HCT116 (cell line): ENCODE measurements around the gene PLCB1. TPM values are rescaled to one million over a fixed set of nuclear protein-coding genes. Genes with fewer than 3 reads are reported as not detected.

Experiments
- ATAC-seq: fragments of 200-7000 bp; cut with Tn5 transposase; 2 replicates; pipeline ENCODE4 v1.9.1; 2020; ENCODE audit warnings: mild to moderate bottlenecking, moderate library complexity
- BruUV-seq: library from RNA; stranded (reverse); fragments of 400-500 nt; replicated peaks from 2 replicates; lab custom pipeline; 2021; lab: Mats Ljungman, UMichigan
- CTCF ChIA-PET: fragments of 300-600 bp; sonication (Branson Sonifier 250); formaldehyde crosslinking; loops from one replicate; lab custom pipeline; 2021; ENCODE audit warnings: antibody characterized with exemption; lab: Charles Lee
- POLR2A ChIA-PET: fragments of 300-600, 350-600 bp; sonication (Branson Sonifier 250); formaldehyde crosslinking; loops from one replicate; lab custom pipeline; 2021; ENCODE audit warnings: antibody characterized with exemption; lab: Charles Lee
- RAD21 ChIA-PET, 2 experiments: fragments of 300-600 bp; sonication (Branson Sonifier 250); formaldehyde crosslinking; loops; one replicate each; lab custom pipeline; 2023; ENCODE audit warnings: low total read pairs in 2 of 2; ENCODE audit not compliant: uncharacterized antibody in 2 of 2, unreplicated experiment in 2 of 2, low non-redundant PET in 1 of 2; lab: Charles Lee
- DNase-seq: peaks from one replicate; pipeline ENCODE4 v3.0.0-alpha.2; 2010; ENCODE audit warnings: low read depth, low spot score
- H2AFZ ChIP-seq: fragments of 200-600 bp; shearing (Covaris generic), sonication (generic); 2 replicates; pipeline ENCODE4 v1.6.1; 2017; ENCODE audit warnings: low read depth, mixed run types, mixed read lengths, antibody characterized with exemption, low read length; ENCODE audit not compliant: poor library complexity, severe bottlenecking
- H3K27ac ChIP-seq: 2 replicates; pipeline ENCODE4 v1.5.1; 2012; ENCODE audit warnings: low read depth, low read length
- H3K27me3 ChIP-seq: fragments of 200-600 bp; sonication (generic); 2 replicates; pipeline ENCODE4 v1.6.1; 2016; ENCODE audit warnings: mixed run types, low read length, mixed read lengths; ENCODE audit not compliant: insufficient read depth
- H3K36me3 ChIP-seq, 2 experiments: fragments of 200-500 bp in 1 of 2; fragments of 200-600 bp in 1 of 2; sonication (Bioruptor generic) in 1 of 2; sonication (generic) in 1 of 2; 2 replicates each; pipeline versions ENCODE4 v1.5.1 to v1.6.1; 2014 to 2016; ENCODE audit warnings: low read length in 2 of 2, inconsistent platforms in 1 of 2, mixed read lengths in 1 of 2, mixed run types in 1 of 2; ENCODE audit not compliant: insufficient read depth in 2 of 2, control insufficient read depth in 1 of 2
- H3K4me1 ChIP-seq, 2 experiments: fragments of 200-600 bp in 1 of 2; sonication (generic) in 1 of 2; 2 replicates each; pipeline versions ENCODE4 v1.5.1 to v1.6.1; 2012 to 2017; ENCODE audit warnings: low read length in 2 of 2, inconsistent platforms in 1 of 2, mild to moderate bottlenecking in 1 of 2, mixed read lengths in 1 of 2, mixed run types in 1 of 2, moderate library complexity in 1 of 2; ENCODE audit not compliant: insufficient read depth in 2 of 2, control insufficient read depth in 1 of 2
- H3K4me2 ChIP-seq: fragments of 200-600 bp; sonication (generic); 2 replicates; pipeline ENCODE4 v1.6.1; 2017; ENCODE audit warnings: mixed run types, low read length, mixed read lengths
- H3K4me3 ChIP-seq, 2 experiments: fragments of 200-600 bp in 1 of 2; sonication (generic) in 1 of 2; replicated peaks in 1 of 2; 2 replicates each; pipeline ENCODE4 v1.5.1; 2011 to 2016; ENCODE audit warnings: low read length in 2 of 2, control low read depth in 1 of 2, low read depth in 1 of 2, mild to moderate bottlenecking in 1 of 2, mixed read lengths in 1 of 2, mixed run types in 1 of 2
- H3K79me2 ChIP-seq: fragments of 200-600 bp; sonication (generic); 2 replicates; pipeline ENCODE4 v1.6.1; 2017; ENCODE audit warnings: mild to moderate bottlenecking, mixed run types, low read length, moderate library complexity, mixed read lengths; ENCODE audit not compliant: insufficient read depth
- H3K9ac ChIP-seq: fragments of 200-600 bp; sonication (generic); 2 replicates; pipeline ENCODE4 v1.6.1; 2016; ENCODE audit warnings: low read length, mixed read lengths
- H3K9me2 ChIP-seq: fragments of 200-600 bp; sonication (generic), shearing (Covaris generic); 2 replicates; pipeline ENCODE4 v1.6.1; 2017; ENCODE audit warnings: mixed run types, mild to moderate bottlenecking, moderate library complexity; ENCODE audit not compliant: insufficient read depth
- H3K9me3 ChIP-seq, 2 experiments: fragments of 200-500 bp in 1 of 2; fragments of 200-600 bp in 1 of 2; sonication (Bioruptor generic) in 1 of 2; sonication (generic) in 1 of 2; 2 replicates each; pipeline ENCODE4 v1.6.1; 2014 to 2017; ENCODE audit warnings: low read length in 2 of 2, mixed read lengths in 2 of 2, inconsistent platforms in 1 of 2, low read depth in 1 of 2, mild to moderate bottlenecking in 1 of 2, mixed run types in 1 of 2, moderate library complexity in 1 of 2; ENCODE audit not compliant: control insufficient read depth in 1 of 2, insufficient read depth in 1 of 2
- H4K20me1 ChIP-seq: fragments of 200-600 bp; sonication (generic), shearing (Covaris generic); 2 replicates; pipeline ENCODE4 v1.6.1; 2017; ENCODE audit warnings: mixed run types, mild to moderate bottlenecking, moderate library complexity; ENCODE audit not compliant: insufficient read depth
- CBX3 ChIP-seq: IDR thresholded peaks from 2 replicates; pipeline ENCODE4 v1.6.1; 2012; ENCODE audit warnings: low read depth
- EGR1 ChIP-seq: IDR thresholded peaks from 2 replicates; pipeline ENCODE4 v1.6.1; 2012; ENCODE audit warnings: low read depth
- ELF1 ChIP-seq: IDR thresholded peaks from 2 replicates; pipeline ENCODE4 v1.6.1; 2012; ENCODE audit warnings: low read depth, borderline replicate concordance
- EZH2phosphoT487 ChIP-seq: fragments of 200-600 bp; IDR thresholded peaks from 2 replicates; pipeline ENCODE4 v1.6.1; 2018; ENCODE audit warnings: antibody characterized with exemption, borderline replicate concordance
- FOSL1 ChIP-seq: IDR thresholded peaks from 2 replicates; pipeline ENCODE4 v1.6.1; 2012; ENCODE audit warnings: low read depth
- POLR2A ChIP-seq: IDR thresholded peaks from 2 replicates; pipeline ENCODE4 v1.7.0; 2011; ENCODE audit warnings: borderline replicate concordance; ENCODE audit not compliant: insufficient read depth, insufficient read length; ENCODE audit errors: extremely low read depth
- RAD21 ChIP-seq: IDR thresholded peaks from 2 replicates; pipeline ENCODE4 v1.6.1; 2012; ENCODE audit warnings: low read depth, mild to moderate bottlenecking
- SIN3A ChIP-seq: IDR thresholded peaks from 2 replicates; pipeline ENCODE4 v1.6.1; 2012; ENCODE audit warnings: low read depth
- SP1 ChIP-seq: IDR thresholded peaks from 2 replicates; pipeline ENCODE4 v1.6.1; 2012; ENCODE audit warnings: low read depth
- SRF ChIP-seq: IDR thresholded peaks from 2 replicates; pipeline ENCODE4 v1.6.1; 2012; ENCODE audit warnings: low read depth
- TCF7L2 ChIP-seq: IDR thresholded peaks from 2 replicates; pipeline ENCODE4 v1.7.0; 2011; ENCODE audit warnings: borderline replicate concordance, inconsistent platforms; ENCODE audit not compliant: insufficient read depth, insufficient read length; ENCODE audit errors: extremely low read depth
- YY1 ChIP-seq: IDR thresholded peaks from 2 replicates; pipeline ENCODE4 v1.6.1; 2011; ENCODE audit warnings: low read length, low read depth, moderate library complexity, mild to moderate bottlenecking; ENCODE audit not compliant: insufficient replicate concordance; ENCODE audit errors: extremely low read depth
- ZFX ChIP-seq: fragments of 450-650 bp; IDR thresholded peaks from 2 replicates; pipeline ENCODE4 v1.6.1; 2017
- ZNF274 ChIP-seq: fragments of 200-500 bp; sonication (Bioruptor generic); IDR thresholded peaks from 2 replicates; pipeline ENCODE4 v1.6.1; 2014; ENCODE audit warnings: mild to moderate bottlenecking, low read depth, low read length, inconsistent platforms
- intact Hi-C: fragments of 100-400 bp; cut with micrococcal nuclease; formaldehyde crosslinking; loops from 2 replicates; pipeline ENCODE4 v1.10.0; 2022
- total RNA-seq: library from RNA; stranded (reverse); gene quantifications from one replicate; pipeline ENCODE4 v1.2.1, GENCODE V29; 2021; ENCODE audit not compliant: unreplicated experiment
- TF ChIP-seq, protein P1 (sequence below): IDR thresholded peaks from 2 replicates; pipeline ENCODE4 v1.6.1; 2012; ENCODE audit warnings: low read depth
- TF ChIP-seq, protein P2 (sequence below): IDR thresholded peaks from 2 replicates; pipeline ENCODE4 v1.6.1; 2011; ENCODE audit warnings: mild to moderate bottlenecking, low read length, moderate library complexity; ENCODE audit not compliant: insufficient replicate concordance; ENCODE audit errors: extremely low read depth
- TF ChIP-seq, protein P3 (sequence below): IDR thresholded peaks from 2 replicates; pipeline ENCODE4 v1.6.1; 2012

Gene PLCB1
- total RNA-seq, 1 experiment from 2014 or later: 15.8 TPM

DNA sequence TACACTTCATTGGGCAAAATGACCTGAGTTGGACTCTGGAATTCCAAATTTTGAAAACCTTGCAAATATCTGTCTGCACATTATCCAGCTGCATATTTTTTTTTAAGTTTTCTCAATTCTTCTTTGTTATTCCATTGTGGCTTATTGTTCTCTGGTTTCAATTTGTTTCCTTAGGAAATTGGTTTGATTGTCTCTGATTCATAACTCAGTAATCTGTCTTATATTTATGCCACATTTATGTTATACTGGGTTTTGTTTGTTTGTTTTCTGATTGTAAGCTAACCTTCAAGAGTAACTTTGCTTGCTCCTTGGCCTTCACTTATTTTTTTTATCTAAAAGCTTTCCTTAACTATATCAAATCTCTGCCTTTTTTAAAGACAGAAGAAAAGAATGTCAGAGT, 743.5 kb downstream of the PLCB1 start:
- Histone ChIP-seq H3K27me3 (no peaks in the 10 kb centered on the region), H3K9me2 (no peaks in the 10 kb centered on the region; the same call in 1 of the 2 replicates), H3K4me3 (no peak overlapping the region), H4K20me1 (no peaks in the 10 kb centered on the region), H3K27ac (no peak overlapping the region), H3K9ac (no peak overlapping the region), H3K4me1 (no peaks in the 10 kb centered on the region), H2AFZ (no peak overlapping the region), H3K36me3 (no peaks in the 10 kb centered on the region), H3K4me2 (no peak overlapping the region), H3K9me3 (no peaks in the 10 kb centered on the region), H3K79me2 (no peaks in the 10 kb centered on the region)
- intact Hi-C loops: no loop called here
- ATAC-seq (no peak), DNase-seq (no peak)
- BruUV-seq: no TSS peak
- POLR2A ChIA-PET: no interaction called here
- RAD21 ChIA-PET: no interaction called here
- no peak for TF ChIP-seq EGR1
- no peak for TF ChIP-seq FOSL1
- CTCF ChIA-PET: no interaction called here

DNA sequence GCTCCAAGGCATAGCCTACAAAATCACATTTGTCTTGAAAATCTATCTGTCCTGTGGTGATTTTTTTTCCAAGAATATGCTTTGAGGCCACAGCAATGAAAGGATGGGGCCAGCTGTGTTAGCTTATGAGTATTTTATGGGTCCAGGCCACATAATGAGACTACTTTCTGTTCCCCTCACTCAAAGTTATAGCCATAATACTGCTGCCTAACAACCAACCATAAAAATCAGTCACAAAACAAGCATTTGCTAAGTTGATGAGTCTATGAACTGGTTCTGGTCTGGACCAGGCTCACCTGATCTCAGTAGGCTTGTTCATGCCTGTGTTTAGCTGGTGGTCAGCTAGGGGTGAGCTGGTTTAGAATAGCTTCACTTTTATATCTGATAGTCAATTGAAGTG, 744.3 kb downstream of the PLCB1 start:
- H3K4me3 ChIP-seq: no peak overlapping the region
- ChIA-PET CTCF (no interaction called here), RAD21 (no interaction called here), POLR2A (no interaction called here)
- H4K20me1 ChIP-seq: no peaks in the 10 kb centered on the region
- no peaks in the 10 kb centered on the region for H3K36me3 ChIP-seq
- H3K9ac ChIP-seq: no peak overlapping the region
- ATAC-seq: no peak
- no peaks in the 10 kb centered on the region for H3K79me2 ChIP-seq
- no peak overlapping the region for H2AFZ ChIP-seq
- no peaks in the 10 kb centered on the region for H3K27me3 ChIP-seq
- no peaks in the 10 kb centered on the region for H3K4me1 ChIP-seq
- H3K27ac ChIP-seq: no peak overlapping the region
- BruUV-seq: no TSS peak
- no peak for DNase-seq
- H3K4me2 ChIP-seq: no peak overlapping the region
- intact Hi-C loops: no loop called here
- no peaks in the 10 kb centered on the region for H3K9me3 ChIP-seq
- H3K9me2 ChIP-seq: no peaks in the 10 kb centered on the region; the same call in 1 of the 2 replicates
- TF ChIP-seq EZH2phosphoT487: no peak
- no peak for TF ChIP-seq FOSL1
- no peak for TF ChIP-seq SRF
- TF ChIP-seq, protein P1, sequence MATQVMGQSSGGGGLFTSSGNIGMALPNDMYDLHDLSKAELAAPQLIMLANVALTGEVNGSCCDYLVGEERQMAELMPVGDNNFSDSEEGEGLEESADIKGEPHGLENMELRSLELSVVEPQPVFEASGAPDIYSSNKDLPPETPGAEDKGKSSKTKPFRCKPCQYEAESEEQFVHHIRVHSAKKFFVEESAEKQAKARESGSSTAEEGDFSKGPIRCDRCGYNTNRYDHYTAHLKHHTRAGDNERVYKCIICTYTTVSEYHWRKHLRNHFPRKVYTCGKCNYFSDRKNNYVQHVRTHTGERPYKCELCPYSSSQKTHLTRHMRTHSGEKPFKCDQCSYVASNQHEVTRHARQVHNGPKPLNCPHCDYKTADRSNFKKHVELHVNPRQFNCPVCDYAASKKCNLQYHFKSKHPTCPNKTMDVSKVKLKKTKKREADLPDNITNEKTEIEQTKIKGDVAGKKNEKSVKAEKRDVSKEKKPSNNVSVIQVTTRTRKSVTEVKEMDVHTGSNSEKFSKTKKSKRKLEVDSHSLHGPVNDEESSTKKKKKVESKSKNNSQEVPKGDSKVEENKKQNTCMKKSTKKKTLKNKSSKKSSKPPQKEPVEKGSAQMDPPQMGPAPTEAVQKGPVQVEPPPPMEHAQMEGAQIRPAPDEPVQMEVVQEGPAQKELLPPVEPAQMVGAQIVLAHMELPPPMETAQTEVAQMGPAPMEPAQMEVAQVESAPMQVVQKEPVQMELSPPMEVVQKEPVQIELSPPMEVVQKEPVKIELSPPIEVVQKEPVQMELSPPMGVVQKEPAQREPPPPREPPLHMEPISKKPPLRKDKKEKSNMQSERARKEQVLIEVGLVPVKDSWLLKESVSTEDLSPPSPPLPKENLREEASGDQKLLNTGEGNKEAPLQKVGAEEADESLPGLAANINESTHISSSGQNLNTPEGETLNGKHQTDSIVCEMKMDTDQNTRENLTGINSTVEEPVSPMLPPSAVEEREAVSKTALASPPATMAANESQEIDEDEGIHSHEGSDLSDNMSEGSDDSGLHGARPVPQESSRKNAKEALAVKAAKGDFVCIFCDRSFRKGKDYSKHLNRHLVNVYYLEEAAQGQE: no peak
- TF ChIP-seq ZFX: no peak
- TF ChIP-seq ZNF274: no peak
- TF ChIP-seq YY1: no peak
- TF ChIP-seq, protein P2, sequence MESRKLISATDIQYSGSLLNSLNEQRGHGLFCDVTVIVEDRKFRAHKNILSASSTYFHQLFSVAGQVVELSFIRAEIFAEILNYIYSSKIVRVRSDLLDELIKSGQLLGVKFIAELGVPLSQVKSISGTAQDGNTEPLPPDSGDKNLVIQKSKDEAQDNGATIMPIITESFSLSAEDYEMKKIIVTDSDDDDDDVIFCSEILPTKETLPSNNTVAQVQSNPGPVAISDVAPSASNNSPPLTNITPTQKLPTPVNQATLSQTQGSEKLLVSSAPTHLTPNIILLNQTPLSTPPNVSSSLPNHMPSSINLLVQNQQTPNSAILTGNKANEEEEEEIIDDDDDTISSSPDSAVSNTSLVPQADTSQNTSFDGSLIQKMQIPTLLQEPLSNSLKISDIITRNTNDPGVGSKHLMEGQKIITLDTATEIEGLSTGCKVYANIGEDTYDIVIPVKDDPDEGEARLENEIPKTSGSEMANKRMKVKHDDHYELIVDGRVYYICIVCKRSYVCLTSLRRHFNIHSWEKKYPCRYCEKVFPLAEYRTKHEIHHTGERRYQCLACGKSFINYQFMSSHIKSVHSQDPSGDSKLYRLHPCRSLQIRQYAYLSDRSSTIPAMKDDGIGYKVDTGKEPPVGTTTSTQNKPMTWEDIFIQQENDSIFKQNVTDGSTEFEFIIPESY: no peak
- TF ChIP-seq TCF7L2: no peak
- TF ChIP-seq SP1: no peak
- no peak for TF ChIP-seq ELF1
- TF ChIP-seq RAD21: no peak
- TF ChIP-seq, protein P3, sequence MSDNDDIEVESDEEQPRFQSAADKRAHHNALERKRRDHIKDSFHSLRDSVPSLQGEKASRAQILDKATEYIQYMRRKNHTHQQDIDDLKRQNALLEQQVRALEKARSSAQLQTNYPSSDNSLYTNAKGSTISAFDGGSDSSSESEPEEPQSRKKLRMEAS: no peak
- TF ChIP-seq EGR1: no peak
- TF ChIP-seq POLR2A: no peak
- no peak for TF ChIP-seq CBX3
- no peak for TF ChIP-seq SIN3A
